Measurements from ENCODE around the gene IFNAR1.
A peak's percentile ranks its signal among the peaks of the same experiment; 100 is the strongest.

Gene IFNAR1

GRCh38 chr21:33355355-33355754 lies 30.6 kb downstream of the IFNAR1 start:
- POLR2A ChIA-PET: no interaction called here
- CTCF ChIA-PET: interaction anchor here (0.7 to 0.8 kb wide), 2 partner anchors 9 to 89 kb away, joined by 3 read pairs; no protein-coding TSS in a partner anchor
- TF ChIP-seq, protein P1, sequence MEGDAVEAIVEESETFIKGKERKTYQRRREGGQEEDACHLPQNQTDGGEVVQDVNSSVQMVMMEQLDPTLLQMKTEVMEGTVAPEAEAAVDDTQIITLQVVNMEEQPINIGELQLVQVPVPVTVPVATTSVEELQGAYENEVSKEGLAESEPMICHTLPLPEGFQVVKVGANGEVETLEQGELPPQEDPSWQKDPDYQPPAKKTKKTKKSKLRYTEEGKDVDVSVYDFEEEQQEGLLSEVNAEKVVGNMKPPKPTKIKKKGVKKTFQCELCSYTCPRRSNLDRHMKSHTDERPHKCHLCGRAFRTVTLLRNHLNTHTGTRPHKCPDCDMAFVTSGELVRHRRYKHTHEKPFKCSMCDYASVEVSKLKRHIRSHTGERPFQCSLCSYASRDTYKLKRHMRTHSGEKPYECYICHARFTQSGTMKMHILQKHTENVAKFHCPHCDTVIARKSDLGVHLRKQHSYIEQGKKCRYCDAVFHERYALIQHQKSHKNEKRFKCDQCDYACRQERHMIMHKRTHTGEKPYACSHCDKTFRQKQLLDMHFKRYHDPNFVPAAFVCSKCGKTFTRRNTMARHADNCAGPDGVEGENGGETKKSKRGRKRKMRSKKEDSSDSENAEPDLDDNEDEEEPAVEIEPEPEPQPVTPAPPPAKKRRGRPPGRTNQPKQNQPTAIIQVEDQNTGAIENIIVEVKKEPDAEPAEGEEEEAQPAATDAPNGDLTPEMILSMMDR (IDR thresholded peaks at IDR 0.05; ENCODE audit: control extremely low read depth, extremely low read depth, low read depth, missing control alignments): no peak
- no peak for DNase-seq (ENCODE audit: extremely low spot score)

GRCh38 chr21:33355996-33356395 lies 31.2 kb downstream of the IFNAR1 start:
- POLR2A ChIA-PET: no interaction called here
- no peak for DNase-seq (ENCODE audit: extremely low spot score)
- TF ChIP-seq, protein P1 (IDR thresholded peaks at IDR 0.05; ENCODE audit: control extremely low read depth, extremely low read depth, low read depth, missing control alignments): no peak
- CTCF ChIA-PET: interaction anchor here (0.8 to 1.0 kb wide), 2 partner anchors 10 to 14 kb away, joined by 4 read pairs; no protein-coding TSS in a partner anchor

DNA sequence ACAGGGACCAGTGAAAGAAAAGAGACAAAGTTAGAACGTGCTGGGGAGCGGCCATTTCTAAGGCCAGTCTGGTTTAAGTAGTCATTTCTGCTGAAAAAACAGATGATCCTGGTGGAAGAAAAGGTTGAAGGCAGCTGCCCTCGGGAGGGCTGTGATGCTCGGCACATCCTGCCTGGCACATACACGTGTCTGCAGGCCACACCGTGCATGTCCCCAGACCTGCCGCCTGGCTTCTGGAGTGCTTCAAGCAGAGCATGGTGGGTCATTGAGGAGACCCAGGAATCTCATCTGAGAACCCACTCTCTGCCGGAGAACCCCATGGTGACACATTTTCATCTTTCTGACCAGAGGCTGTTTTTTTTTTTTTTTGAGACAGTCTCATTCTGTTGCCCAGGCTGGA lies 32.4 kb downstream of the IFNAR1 start:
- ChIA-PET CTCF (interaction anchor here (1.0 to 5.6 kb wide), 3 partner anchors 13 to 160 kb away, joined by 4 to 142 read pairs (median 4); no protein-coding TSS in a partner anchor), POLR2A (no interaction called here)
- TF ChIP-seq, protein P1 (IDR thresholded peaks at IDR 0.05; ENCODE audit: control extremely low read depth, extremely low read depth, low read depth, missing control alignments): no peak
- DNase-seq (ENCODE audit: extremely low spot score): no peak

GRCh38 chr21:33359446-33359845 lies 34.7 kb downstream of the IFNAR1 start:
- ChIA-PET CTCF (interaction anchor here (0.7 to 5.6 kb wide), 11 partner anchors 10 to 350 kb away, joined by 3 to 142 read pairs (median 29); no protein-coding TSS in a partner anchor), POLR2A (no interaction called here)
- DNase-seq (ENCODE audit: extremely low spot score): no peak
- TF ChIP-seq, protein P1 (IDR thresholded peaks at IDR 0.05; ENCODE audit: control extremely low read depth, extremely low read depth, low read depth, missing control alignments): no peak

DNA sequence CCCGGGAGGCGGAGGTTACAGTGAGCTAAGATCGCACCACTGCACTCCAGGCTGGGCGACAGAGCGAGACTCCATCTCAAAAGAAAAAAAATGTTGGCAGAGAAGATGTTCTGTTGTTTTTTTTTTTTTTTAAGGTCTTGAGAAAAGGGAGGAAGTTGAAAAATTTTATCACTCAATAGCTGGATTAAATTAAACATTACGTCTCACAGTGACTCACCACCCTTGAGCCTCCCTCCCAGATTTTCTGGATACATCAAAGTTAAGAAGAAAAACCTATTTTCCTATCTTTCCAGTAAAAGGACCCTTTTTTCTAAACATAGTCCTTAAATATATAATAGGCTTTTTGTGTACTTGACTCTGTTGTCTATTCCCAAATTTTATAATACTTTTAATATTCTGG lies 35.5 kb downstream of the IFNAR1 start:
- TF ChIP-seq, protein P1 (IDR thresholded peaks at IDR 0.05; ENCODE audit: control extremely low read depth, extremely low read depth, low read depth, missing control alignments): no peak
- CTCF ChIA-PET: interaction anchor here (0.7 to 5.6 kb wide), 29 partner anchors 11 to 349 kb away, joined by 3 to 142 read pairs (median 13); partner anchors contain the start of gene IFNAR1
- POLR2A ChIA-PET: no interaction called here
- no peak for DNase-seq (ENCODE audit: extremely low spot score)

DNA sequence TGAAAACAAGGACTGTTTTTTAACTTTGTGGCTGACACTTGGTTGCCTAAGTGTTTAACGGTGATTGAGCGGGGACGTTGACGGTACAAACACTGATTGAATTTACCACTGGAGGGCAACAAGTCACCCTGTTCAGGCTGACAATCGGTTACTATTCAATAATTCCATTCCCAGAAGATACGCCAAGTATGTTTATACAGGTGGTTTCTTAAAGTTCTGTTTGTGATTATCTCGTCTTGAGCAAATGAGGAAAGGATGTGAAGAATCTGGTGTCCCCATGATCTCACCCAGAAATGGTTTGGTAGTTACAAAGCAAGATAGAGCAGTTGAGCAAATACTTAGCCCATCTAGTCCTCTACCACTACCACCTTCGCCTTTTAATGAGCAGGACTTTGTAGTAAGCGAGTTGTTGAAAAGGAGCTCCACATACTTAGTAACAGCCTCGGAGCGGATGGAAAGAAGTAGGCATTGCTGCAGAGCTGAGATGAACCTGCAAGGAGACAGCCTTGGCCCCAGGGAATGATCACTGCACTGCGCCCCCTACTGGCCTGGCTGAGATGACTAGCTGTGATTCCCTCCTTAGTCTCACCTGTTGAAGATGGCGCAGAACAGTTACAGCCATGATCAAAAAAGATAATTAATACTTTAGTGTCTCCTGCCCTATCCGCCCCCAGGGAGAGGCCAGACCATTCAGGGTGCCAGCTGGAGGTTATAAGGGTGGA lies 36.3 kb downstream of the IFNAR1 start:
- peak; percentile 80 for DNase-seq (ENCODE audit: extremely low spot score)
- CTCF ChIA-PET: interaction anchor here (0.7 to 5.6 kb wide), 61 partner anchors 12 to 718 kb away, joined by 3 to 142 read pairs (median 6); partner anchors contain the start of genes IFNAR1, IL10RB and TMEM50B
- TF ChIP-seq, protein P1 (IDR thresholded peaks at IDR 0.05; ENCODE audit: control extremely low read depth, extremely low read depth, low read depth, missing control alignments): peak; percentile 92
- POLR2A ChIA-PET: interaction anchor here (0.6 to 2.0 kb wide), 5 partner anchors 43 to 713 kb away, joined by 3 to 12 read pairs (median 7); partner anchors contain the start of genes IFNGR2, MRPS6, SLC5A3 and TMEM50B

Data from GM10248 (cell line).